Activated T-cell treated with anti-CD3 and anti-CD28 coated beads, Interleukin-2, amount 50 U/mL, for 24 hours (primary cell): ENCODE results near the gene CEBPG.

Source experiments
- DNase-seq: peaks from one replicate; pipeline ENCODE4 v3.0.0-alpha.2; 2020
- H3K27ac Mint-ChIP-seq: 2 replicates; pipeline ENCODE4 v1.8.0; 2020; ENCODE audit warnings: mild to moderate bottlenecking, mixed read lengths
- H3K27me3 Mint-ChIP-seq: 2 replicates; pipeline ENCODE4 v1.8.0; 2020; ENCODE audit warnings: mixed read lengths
- H3K36me3 Mint-ChIP-seq: 2 replicates; pipeline ENCODE4 v1.8.0; 2020; ENCODE audit warnings: low read depth, mixed read lengths
- H3K4me1 Mint-ChIP-seq: 2 replicates; pipeline ENCODE4 v1.8.0; 2020; ENCODE audit warnings: low read depth, mixed read lengths
- H3K4me3 Mint-ChIP-seq: 2 replicates; pipeline ENCODE4 v1.8.0; 2020; ENCODE audit warnings: mild to moderate bottlenecking, moderate library complexity, mixed read lengths
- H3K9me3 Mint-ChIP-seq: 2 replicates; pipeline ENCODE4 v1.8.0; 2020; ENCODE audit warnings: mixed read lengths

The CEBPG gene

DNA sequence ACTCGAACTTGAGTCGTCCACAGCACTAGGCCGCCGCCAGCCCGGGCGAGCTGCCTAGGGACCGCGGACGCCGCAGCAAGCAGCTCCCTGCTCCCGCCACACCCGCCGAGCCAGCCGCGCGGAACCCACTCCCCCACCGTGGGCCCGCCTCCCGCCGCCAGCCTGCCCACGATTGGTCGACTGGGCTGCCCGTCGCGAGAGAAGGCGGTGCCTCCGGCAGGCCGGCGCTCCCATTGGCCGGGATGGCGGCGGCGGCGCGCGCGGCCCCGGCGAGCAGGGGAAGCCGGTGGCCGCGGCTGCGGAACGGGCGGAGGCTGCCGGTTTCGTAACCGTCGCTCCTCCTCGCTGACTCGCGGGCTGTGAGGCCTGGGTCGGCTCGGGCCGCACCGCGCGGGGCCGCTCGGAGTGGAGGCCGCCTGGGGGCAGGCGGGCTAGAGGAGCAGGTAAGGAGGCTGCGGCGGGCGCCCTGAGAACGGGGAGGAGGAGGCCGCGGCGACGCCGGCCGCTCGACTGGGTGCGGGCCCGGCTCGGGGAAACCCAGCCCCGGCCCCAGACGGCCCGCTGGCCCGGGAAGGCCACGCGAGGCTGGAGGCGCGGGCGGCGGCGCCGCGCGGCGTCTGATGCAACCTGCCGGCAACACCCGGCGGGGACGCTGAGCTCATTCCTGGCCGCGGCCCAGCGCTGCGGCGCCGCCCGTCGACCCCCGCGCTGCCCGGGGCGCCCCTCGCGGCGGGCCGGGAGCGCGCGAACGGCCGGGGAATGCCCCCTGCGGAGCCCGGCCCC is at the start of gene CEBPG:
Gene CEBPG (plus strand): TSS at position 257 of the 783 bp plus-strand sequence. CDS start 5,531 bp downstream, outside the sequence.
- Mint-ChIP-seq H3K4me3 (peak within 1 kb of the TSS; percentile 88), H3K9me3 (no peaks in the 10 kb centered on the region), H3K36me3 (peaks cover 32% of the 10 kb centered on the region), H3K27ac (peak within 1 kb of the TSS; percentile 91), H3K4me1 (peaks cover 50% of the 10 kb centered on the region), H3K27me3 (no peaks in the 10 kb centered on the region)
- DNase-seq, result peak; percentile 99

DNA sequence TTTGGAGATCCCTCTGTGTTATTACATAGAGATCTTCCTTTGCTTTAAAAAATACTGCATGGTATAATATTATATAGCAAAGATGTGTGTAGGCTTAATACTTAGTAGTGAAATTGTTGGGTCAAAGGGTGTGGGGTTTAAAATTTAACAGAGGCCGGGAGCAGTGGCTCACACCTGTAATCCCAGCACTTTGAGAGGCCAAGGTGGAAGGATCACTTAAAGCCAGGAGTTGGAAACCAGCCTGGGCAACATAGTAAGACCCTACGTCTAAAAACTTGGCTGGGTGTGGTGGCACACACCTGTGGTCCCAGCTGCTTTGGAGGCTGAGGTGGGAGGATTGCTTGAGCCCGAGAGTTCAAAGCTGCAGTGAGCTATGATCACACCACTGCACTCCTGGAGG is 48.9 kb upstream of the CEBPG start:
- no peaks in the 10 kb centered on the region for H3K36me3 Mint-ChIP-seq
- H3K9me3 Mint-ChIP-seq, result peaks cover 5% of the 10 kb centered on the region
- peaks cover 10% of the 10 kb centered on the region for H3K27me3 Mint-ChIP-seq
- no peak overlapping the region for H3K27ac Mint-ChIP-seq
- DNase-seq, result no peak
- no peaks in the 10 kb centered on the region for H3K4me1 Mint-ChIP-seq
- H3K4me3 Mint-ChIP-seq, result no peak overlapping the region

DNA sequence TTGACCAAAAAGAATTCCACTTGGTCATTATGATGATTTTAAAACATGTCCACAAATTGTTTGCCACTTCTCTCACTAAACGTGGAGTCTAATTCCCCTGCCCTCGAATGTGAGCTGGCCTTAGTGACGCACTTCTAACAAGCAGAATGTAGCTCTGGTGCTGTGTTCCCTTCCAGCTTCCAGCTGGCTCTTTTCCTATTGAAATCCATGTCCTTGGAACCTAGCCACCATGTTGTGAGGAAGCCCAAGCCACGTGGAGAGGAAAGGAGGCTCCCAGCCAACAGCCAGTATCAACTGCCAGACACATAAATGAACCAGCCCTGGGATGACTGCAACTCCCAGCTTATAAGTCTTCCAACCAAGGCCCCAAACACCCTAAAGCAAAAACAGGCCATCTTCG is 47.6 kb upstream of the CEBPG start:
- Mint-ChIP-seq H3K36me3 (no peaks in the 10 kb centered on the region), H3K9me3 (no peaks in the 10 kb centered on the region), H3K4me3 (no peak overlapping the region), H3K27ac (no peak overlapping the region), H3K4me1 (no peaks in the 10 kb centered on the region), H3K27me3 (peaks cover 18% of the 10 kb centered on the region)
- no peak for DNase-seq

- H3K36me3 Mint-ChIP-seq, result no peaks in the 10 kb centered on the region
- no peak for DNase-seq
- no peak overlapping the region for H3K4me3 Mint-ChIP-seq
- no peaks in the 10 kb centered on the region for H3K4me1 Mint-ChIP-seq
- H3K9me3 Mint-ChIP-seq, result no peaks in the 10 kb centered on the region
- peaks cover 18% of the 10 kb centered on the region for H3K27me3 Mint-ChIP-seq
- H3K27ac Mint-ChIP-seq, result no peak overlapping the region
These were observed 44.4 kb upstream of the CEBPG start for GRCh38 chr19:33329060-33329459.

GRCh38 chr19:33329736-33330135 is 43.8 kb upstream of the CEBPG start:
- H3K9me3 Mint-ChIP-seq, result no peaks in the 10 kb centered on the region
- no peak overlapping the region for H3K27ac Mint-ChIP-seq
- no peaks in the 10 kb centered on the region for H3K4me1 Mint-ChIP-seq
- no peaks in the 10 kb centered on the region for H3K36me3 Mint-ChIP-seq
- H3K4me3 Mint-ChIP-seq, result no peak overlapping the region
- no peak for DNase-seq
- peaks cover 18% of the 10 kb centered on the region for H3K27me3 Mint-ChIP-seq

DNA sequence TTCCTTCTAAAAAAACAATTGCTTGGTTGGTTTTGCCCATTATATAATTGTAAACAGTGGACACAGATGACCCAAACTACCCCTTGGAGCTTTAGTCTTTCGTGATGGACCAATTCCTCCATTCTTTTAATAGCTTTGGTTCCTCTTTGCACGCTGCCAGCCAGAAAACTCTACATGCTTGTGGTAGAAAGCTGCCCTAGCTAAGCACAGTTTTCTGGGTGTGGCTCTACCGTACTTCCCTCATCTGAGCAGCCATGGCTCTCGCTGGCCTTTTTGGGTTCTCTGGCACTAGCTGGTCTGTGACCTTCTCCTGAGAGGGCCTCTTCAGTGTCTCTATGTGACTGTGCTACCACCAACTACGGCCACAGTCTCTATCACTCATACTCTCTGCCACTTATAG is 41.3 kb upstream of the CEBPG start:
- peaks cover 18% of the 10 kb centered on the region for H3K27me3 Mint-ChIP-seq
- no peak overlapping the region for H3K27ac Mint-ChIP-seq
- H3K4me3 Mint-ChIP-seq, result no peak overlapping the region
- H3K4me1 Mint-ChIP-seq, result no peaks in the 10 kb centered on the region
- no peaks in the 10 kb centered on the region for H3K9me3 Mint-ChIP-seq
- DNase-seq, result no peak
- H3K36me3 Mint-ChIP-seq, result no peaks in the 10 kb centered on the region

DNA sequence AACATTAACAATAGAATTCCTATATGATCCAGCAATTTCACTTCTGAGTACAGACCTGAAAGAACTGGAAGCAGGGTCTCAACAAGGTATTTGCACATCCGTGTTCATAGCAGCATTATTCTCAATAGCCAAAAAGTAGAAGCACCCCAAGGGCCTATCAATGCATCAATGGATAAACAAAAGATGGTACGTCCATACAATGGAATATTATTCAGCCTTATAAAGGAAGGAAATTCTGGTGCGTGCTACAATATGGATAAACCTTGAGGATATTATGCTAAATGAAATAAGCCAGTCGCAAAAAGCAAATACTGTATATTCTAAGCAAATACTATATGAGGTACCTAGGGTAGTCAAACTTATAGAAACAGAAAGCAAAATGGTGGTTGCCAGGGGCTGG is 40.4 kb upstream of the CEBPG start:
- no peaks in the 10 kb centered on the region for H3K36me3 Mint-ChIP-seq
- H3K4me3 Mint-ChIP-seq, result no peak overlapping the region
- H3K27ac Mint-ChIP-seq, result no peak overlapping the region
- no peak for DNase-seq
- no peaks in the 10 kb centered on the region for H3K4me1 Mint-ChIP-seq
- no peaks in the 10 kb centered on the region for H3K9me3 Mint-ChIP-seq
- peaks cover 18% of the 10 kb centered on the region for H3K27me3 Mint-ChIP-seq

- Mint-ChIP-seq H3K27ac (no peak overlapping the region), H3K36me3 (no peaks in the 10 kb centered on the region), H3K27me3 (peaks cover 16% of the 10 kb centered on the region), H3K9me3 (no peaks in the 10 kb centered on the region), H3K4me3 (no peak overlapping the region), H3K4me1 (no peaks in the 10 kb centered on the region)
- DNase-seq, result no peak
These were observed 39.9 kb upstream of the CEBPG start for GRCh38 chr19:33333642-33334041.

GRCh38 chr19:33334271-33334670 is 39.2 kb upstream of the CEBPG start:
- no peaks in the 10 kb centered on the region for H3K36me3 Mint-ChIP-seq
- peaks cover 18% of the 10 kb centered on the region for H3K27me3 Mint-ChIP-seq
- H3K9me3 Mint-ChIP-seq, result no peaks in the 10 kb centered on the region
- no peak overlapping the region for H3K4me3 Mint-ChIP-seq
- no peaks in the 10 kb centered on the region for H3K4me1 Mint-ChIP-seq
- no peak overlapping the region for H3K27ac Mint-ChIP-seq
- DNase-seq, result no peak

- peaks cover 11% of the 10 kb centered on the region for H3K27me3 Mint-ChIP-seq
- no peaks in the 10 kb centered on the region for H3K36me3 Mint-ChIP-seq
- H3K4me1 Mint-ChIP-seq, result no peaks in the 10 kb centered on the region
These were observed 38.1 kb upstream of the CEBPG start for GRCh38 chr19:33335446-33335845.

GRCh38 chr19:33339016-33339984 is 34.2 kb upstream of the CEBPG start:
- Mint-ChIP-seq H3K27ac (no peak overlapping the region), H3K36me3 (no peaks in the 10 kb centered on the region), H3K4me3 (no peak overlapping the region), H3K4me1 (no peaks in the 10 kb centered on the region), H3K9me3 (no peaks in the 10 kb centered on the region), H3K27me3 (peaks cover 38% of the 10 kb centered on the region)
- DNase-seq, result no peak

More at GRCh38 chr19:33335446-33335845, 38.1 kb upstream of the CEBPG start:
- H3K9me3 Mint-ChIP-seq, result no peaks in the 10 kb centered on the region
- no peak for DNase-seq
- no peak overlapping the region for H3K27ac Mint-ChIP-seq
- H3K4me3 Mint-ChIP-seq, result no peak overlapping the region

DNA sequence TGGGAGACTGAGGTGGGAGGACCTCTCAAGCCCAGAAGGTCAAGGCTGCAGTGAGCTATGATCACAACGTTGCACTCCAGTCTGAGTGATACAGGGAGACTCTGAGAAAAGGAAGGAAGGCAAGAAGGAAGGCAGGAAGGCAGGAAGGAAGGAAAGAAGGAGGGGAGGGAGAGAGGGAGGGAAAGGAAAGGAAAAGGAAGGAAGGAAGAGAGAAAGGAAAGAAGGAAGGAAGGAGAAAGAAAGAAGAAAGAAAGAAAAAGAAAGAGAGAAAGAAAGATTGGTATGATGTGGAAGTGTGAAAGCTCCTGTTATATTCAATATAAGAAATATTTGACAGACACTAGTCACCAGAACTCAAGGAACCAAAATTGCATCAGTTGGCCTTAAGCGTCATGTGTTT is 32.5 kb upstream of the CEBPG start:
- no peak overlapping the region for H3K4me3 Mint-ChIP-seq
- H3K27ac Mint-ChIP-seq, result no peak overlapping the region
- no peaks in the 10 kb centered on the region for H3K4me1 Mint-ChIP-seq
- DNase-seq, result no peak
- no peaks in the 10 kb centered on the region for H3K9me3 Mint-ChIP-seq
- H3K27me3 Mint-ChIP-seq, result peaks cover 54% of the 10 kb centered on the region
- no peaks in the 10 kb centered on the region for H3K36me3 Mint-ChIP-seq

DNA sequence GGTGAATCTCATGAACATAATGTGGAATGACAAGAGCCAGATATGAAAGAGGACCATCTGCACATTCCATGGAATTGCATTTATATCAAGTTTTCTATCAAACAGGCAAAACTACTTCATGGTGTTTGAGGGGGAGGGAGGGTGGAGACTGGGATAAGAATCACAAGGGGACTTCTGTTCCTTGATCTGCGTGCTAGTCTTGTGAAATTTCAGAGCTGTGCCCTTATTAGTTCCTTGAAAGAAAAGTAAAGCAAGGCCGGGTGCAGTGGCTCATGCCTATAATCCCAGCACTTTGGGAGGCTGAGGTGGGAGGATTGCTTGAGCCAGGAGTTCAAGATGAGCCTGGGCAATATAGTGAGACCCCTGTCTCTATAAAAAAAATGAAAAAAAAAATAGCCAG is 30.2 kb upstream of the CEBPG start:
- Mint-ChIP-seq H3K4me1 (no peaks in the 10 kb centered on the region), H3K9me3 (no peaks in the 10 kb centered on the region), H3K36me3 (no peaks in the 10 kb centered on the region), H3K27me3 (peaks cover 69% of the 10 kb centered on the region), H3K27ac (no peak overlapping the region), H3K4me3 (no peak overlapping the region)
- no peak for DNase-seq

GRCh38 chr19:33343859-33344572 is 29.5 kb upstream of the CEBPG start:
- H3K4me1 Mint-ChIP-seq, result no peaks in the 10 kb centered on the region
- no peaks in the 10 kb centered on the region for H3K36me3 Mint-ChIP-seq
- DNase-seq, result no peak
- H3K27me3 Mint-ChIP-seq, result peaks cover 72% of the 10 kb centered on the region
- no peak overlapping the region for H3K27ac Mint-ChIP-seq
- H3K4me3 Mint-ChIP-seq, result no peak overlapping the region
- H3K9me3 Mint-ChIP-seq, result no peaks in the 10 kb centered on the region
